Liver (tissue), 9 donors: ENCODE data around the gene NOP16. TPM values are rescaled to one million over a fixed set of nuclear protein-coding genes. Genes with fewer than 3 reads are reported as not detected.

Experiments used
- DNase-seq: peaks from one replicate; pipeline ENCODE4 v3.0.0-alpha.2; 2017; ENCODE audit warnings: low spot score
- H3K27ac ChIP-seq, 2 donors: one replicate each; pipeline ENCODE4 v1.7.0; 2013; ENCODE audit warnings: inconsistent platforms in 2 of 2, low read length in 2 of 2, control low read depth in 1 of 2, low read depth in 1 of 2, mild to moderate bottlenecking in 1 of 2
- H3K27me3 ChIP-seq, 4 donors: one replicate each; pipeline versions ENCODE4 v1.6.1 to v1.7.0; 2013; ENCODE audit warnings: low read length in 3 of 4, inconsistent platforms in 1 of 4, mild to moderate bottlenecking in 1 of 4, moderate library complexity in 1 of 4; ENCODE audit not compliant: control insufficient read depth in 4 of 4, insufficient read depth in 4 of 4
- H3K36me3 ChIP-seq, 4 donors: one replicate each; pipeline versions ENCODE4 v1.6.1 to v1.7.0; 2013; ENCODE audit warnings: low read length in 3 of 4, mild to moderate bottlenecking in 3 of 4, low read depth in 1 of 4, moderate library complexity in 1 of 4; ENCODE audit not compliant: control insufficient read depth in 4 of 4, insufficient read depth in 3 of 4
- H3K4me1 ChIP-seq, 4 donors: one replicate each; pipeline versions ENCODE4 v1.6.1 to v1.7.0; 2013; ENCODE audit warnings: low read length in 3 of 4, mild to moderate bottlenecking in 3 of 4, moderate library complexity in 1 of 4; ENCODE audit not compliant: control insufficient read depth in 4 of 4, insufficient read depth in 4 of 4
- H3K4me3 ChIP-seq, 3 donors: one replicate each; pipeline versions ENCODE4 v1.6.1 to v1.7.0; 2013; ENCODE audit warnings: low read length in 3 of 3, control low read depth in 1 of 3, low read depth in 1 of 3, mild to moderate bottlenecking in 1 of 3
- H3K9ac ChIP-seq, 2 donors: one replicate each; pipeline ENCODE4 v1.7.0; 2013; ENCODE audit warnings: low read length in 2 of 2, mild to moderate bottlenecking in 2 of 2, moderate library complexity in 2 of 2, control low read depth in 1 of 2, low read depth in 1 of 2
- H3K9me3 ChIP-seq, 4 donors: one replicate each; pipeline versions ENCODE4 v1.6.1 to v1.7.0; 2013; ENCODE audit warnings: low read length in 3 of 4; ENCODE audit not compliant: control insufficient read depth in 4 of 4
- ATF3 ChIP-seq: IDR thresholded peaks from 2 replicates; pipeline ENCODE4 v1.6.1; 2016; ENCODE audit warnings: antibody characterized with exemption
- CTCF ChIP-seq: fragments of 150-350 bp; IDR thresholded peaks from 2 replicates; pipeline ENCODE4 v1.5.1; 2017; ENCODE audit warnings: improper control_type of control experiment, low read depth, low read length; ENCODE audit not compliant: missing input control
- EGR1 ChIP-seq, 2 donors: IDR thresholded peaks; 2 replicates each; pipeline ENCODE4 v1.6.1; 2016 to 2018; ENCODE audit warnings: antibody characterized with exemption in 2 of 2, low read depth in 2 of 2
- FOXA1 ChIP-seq: IDR thresholded peaks from 2 replicates; pipeline ENCODE4 v1.6.1; 2016; ENCODE audit warnings: antibody characterized with exemption
- FOXA2 ChIP-seq: IDR thresholded peaks from 2 replicates; pipeline ENCODE4 v1.6.1; 2016; ENCODE audit warnings: antibody characterized with exemption
- GABPA ChIP-seq, 2 donors: IDR thresholded peaks in 1 of 2; conservative IDR thresholded peaks in 1 of 2; 2 replicates each; pipeline ENCODE4 v1.6.1; 2016; ENCODE audit warnings: antibody characterized with exemption in 2 of 2, mild to moderate bottlenecking in 1 of 2, moderate library complexity in 1 of 2
- HNF4A ChIP-seq, 2 donors: conservative IDR thresholded peaks; 2 replicates each; pipeline ENCODE4 v1.6.1; 2016; ENCODE audit warnings: antibody characterized with exemption in 2 of 2, mild to moderate bottlenecking in 2 of 2
- JUND ChIP-seq, 2 donors: IDR thresholded peaks; 2 replicates each; pipeline ENCODE4 v1.6.1; 2016; ENCODE audit warnings: antibody characterized with exemption in 2 of 2
- MAX ChIP-seq: IDR thresholded peaks from 2 replicates; pipeline ENCODE4 v1.6.1; 2016; ENCODE audit warnings: antibody characterized with exemption
- RAD21 ChIP-seq, 2 donors: IDR thresholded peaks; 2 replicates each; pipeline ENCODE4 v1.6.1; 2016; ENCODE audit warnings: antibody characterized with exemption in 2 of 2, mild to moderate bottlenecking in 2 of 2
- REST ChIP-seq: IDR thresholded peaks from 2 replicates; pipeline ENCODE4 v1.6.1; 2016; ENCODE audit warnings: antibody characterized with exemption, mild to moderate bottlenecking
- RXRA ChIP-seq, 2 donors: IDR thresholded peaks; 2 replicates each; pipeline ENCODE4 v1.6.1; 2017 to 2018; ENCODE audit warnings: antibody characterized with exemption in 2 of 2, mild to moderate bottlenecking in 1 of 2
- SP1 ChIP-seq: IDR thresholded peaks from 2 replicates; pipeline ENCODE4 v1.6.1; 2018; ENCODE audit warnings: antibody characterized with exemption, mild to moderate bottlenecking
- TAF1 ChIP-seq: conservative IDR thresholded peaks from 2 replicates; pipeline ENCODE4 v1.6.1; 2016; ENCODE audit warnings: antibody characterized with exemption, mild to moderate bottlenecking
- YY1 ChIP-seq: IDR thresholded peaks from 2 replicates; pipeline ENCODE4 v1.6.1; 2016; ENCODE audit warnings: antibody characterized with exemption, mild to moderate bottlenecking
- ZBTB33 ChIP-seq: IDR thresholded peaks from 2 replicates; pipeline ENCODE4 v1.6.1; 2016; ENCODE audit warnings: antibody characterized with exemption
- WGBS: extraction: QIAGEN DNeasy Blood & Tissue Kit; methylation state at CpG from one replicate; pipeline ENCODE4 v1.1.7; 2013; 5-methylcytosine and 5-hydroxymethylcytosine counted together
- polyA plus RNA-seq, 2 donors: library from polyadenylated mRNA; stranded (reverse) in 1 of 2; unstranded in 1 of 2; fragments of 200-250 nt in 1 of 2; fragments of >200 nt in 1 of 2; fragmentation: Nextera tagmentation in 1 of 2; extraction: Ambion mirVana in 1 of 2; gene quantifications; one replicate each; pipeline versions ENCODE4 v1.2.1 to v1.2.3, GENCODE V29; 2013 to 2015
- total RNA-seq, 2 donors: library from RNA; depleted of rRNA; stranded (reverse); fragments of >200 nt; gene quantifications; one replicate each; pipeline ENCODE4 v1.2.3, GENCODE V29; 2014
- donor health status: healthy.
- donor health status: healthy.
- donor health status: healthy.
- donor health status: healthy.
- donor health status: healthy.

Gene NOP16
- total and polyA plus RNA-seq, 4 donors = 6.1 to 41.2 (median 17.2) TPM

GRCh38 chr5:176424181-176424580 is 35.8 kb upstream of the NOP16 start:
- H3K27me3 ChIP-seq = peaks cover 0 to 2% (median 0%) of the 10 kb centered on the region in 4 donors
- no peaks in the 10 kb centered on the region for H3K4me1 ChIP-seq
- no peak overlapping the region for H3K4me3 ChIP-seq
- no peak overlapping the region for H3K9ac ChIP-seq
- H3K36me3 ChIP-seq = no peaks in the 10 kb centered on the region
- DNase-seq = no peak
- WGBS = 90% methylated on average over 3 of the region's 3 CpGs
- no peaks in the 10 kb centered on the region for H3K9me3 ChIP-seq
- TF ChIP-seq CTCF = no peak
- TF ChIP-seq MAX = no peak
- no peak for TF ChIP-seq JUND (IDR thresholded peaks at IDR 0.05)
- no peak for TF ChIP-seq GABPA (IDR thresholded peaks at IDR 0.05 in 1 of 2, conservative IDR thresholded peaks at IDR 0.05 in 1 of 2)
- TF ChIP-seq RAD21 (IDR thresholded peaks at IDR 0.05) = no peak
- TF ChIP-seq REST = no peak
- no peak for TF ChIP-seq ZBTB33
- no peak for TF ChIP-seq YY1
- no peak for TF ChIP-seq RXRA (IDR thresholded peaks at IDR 0.05)
- TF ChIP-seq EGR1 (IDR thresholded peaks at IDR 0.05; ENCODE audit: low read depth in 2 of 2) = no peak
- TF ChIP-seq ATF3 = no peak
- no peak for TF ChIP-seq FOXA2
- no peak for TF ChIP-seq TAF1
- TF ChIP-seq FOXA1 = no peak
- TF ChIP-seq SP1 = no peak
- no peak overlapping the region for H3K27ac ChIP-seq

- Histone ChIP-seq H3K27ac (no peak overlapping the region), H3K27me3 (peaks cover 0 to 2% (median 0%) of the 10 kb centered on the region in 4 donors), H3K4me1 (peaks cover 0 to 7% (median 6%) of the 10 kb centered on the region in 4 donors), H3K9me3 (no peaks in the 10 kb centered on the region), H3K4me3 (no peak overlapping the region), H3K9ac (no peak overlapping the region), H3K36me3 (no peaks in the 10 kb centered on the region)
- whole genome bisulfite sequencing = 75% methylated on average over 2 of the region's 2 CpGs
- DNase-seq = no peak
- TF ChIP-seq FOXA1 (no peak), GABPA (IDR thresholded peaks at IDR 0.05 in 1 of 2, conservative IDR thresholded peaks at IDR 0.05 in 1 of 2) (no peak), HNF4A (conservative IDR thresholded peaks at IDR 0.05) (no peak), REST (no peak)
These were observed 32.7 kb upstream of the NOP16 start for GRCh38 chr5:176420972-176421544.
